HepG2 (cell line): ENCODE data around the gene BCORL1. TPM values are rescaled to one million over a fixed set of nuclear protein-coding genes. Genes with fewer than 3 reads are reported as not detected.

Experiments
- ARNTL ChIP-seq: sonication (generic); formaldehyde crosslinking; IDR thresholded peaks from 2 replicates; pipeline ENCODE4 v1.4.0; 2020; ENCODE audit warnings: mild to moderate bottlenecking, missing genetic modification reagents
- DR1 ChIP-seq: sonication (generic); formaldehyde crosslinking; IDR thresholded peaks from 2 replicates; pipeline ENCODE4 v1.8.0; 2021; ENCODE audit warnings: mild to moderate bottlenecking, missing genetic modification reagents, inconsistent platforms
- DRAP1 ChIP-seq: IDR thresholded peaks from 2 replicates; pipeline ENCODE4 v1.6.1; 2016; ENCODE audit warnings: missing genetic modification reagents, missing compliant biosample characterization
- FOSL1 ChIP-seq: sonication (generic); formaldehyde crosslinking; IDR thresholded peaks from 2 replicates; pipeline ENCODE4 v1.9.0; 2021; ENCODE audit warnings: missing genetic modification reagents, borderline replicate concordance
- FOXM1 ChIP-seq: sonication (generic); formaldehyde crosslinking; IDR thresholded peaks from 2 replicates; pipeline ENCODE4 v1.5.0; 2020; ENCODE audit warnings: missing genetic modification reagents
- FUBP1 ChIP-seq: sonication (generic); formaldehyde crosslinking; IDR thresholded peaks from 2 replicates; pipeline ENCODE4 v1.5.1; 2020; ENCODE audit warnings: missing genetic modification reagents, mild to moderate bottlenecking, borderline replicate concordance
- HMGXB4 ChIP-seq, 2 experiments: sonication (generic) in 1 of 2; formaldehyde crosslinking in 1 of 2; IDR thresholded peaks; 2 replicates each; pipeline versions ENCODE4 v1.4.0 to v1.6.1; 2018 to 2020; ENCODE audit warnings: missing genetic modification reagents in 2 of 2, borderline replicate concordance in 1 of 2, low read depth in 1 of 2, mild to moderate bottlenecking in 1 of 2, missing biosample characterization in 1 of 2
- KDM4B ChIP-seq: sonication (generic); formaldehyde crosslinking; IDR thresholded peaks from 2 replicates; pipeline ENCODE4 v1.4.0; 2020; ENCODE audit warnings: missing genetic modification reagents
- KDM6A ChIP-seq: IDR thresholded peaks from 2 replicates; pipeline ENCODE4 v1.6.1; 2016; ENCODE audit warnings: low read depth
- PLRG1 ChIP-seq: fragments of 450-650 bp; conservative IDR thresholded peaks from 2 replicates; pipeline ENCODE4 v1.6.1; 2016
- POLR2G ChIP-seq: fragments of 200-400 bp; formaldehyde crosslinking; IDR thresholded peaks from 2 replicates; pipeline ENCODE4 v1.6.1; 2018; ENCODE audit warnings: mild to moderate bottlenecking, low read depth, low read length, moderate library complexity
- PRPF4 ChIP-seq: fragments of 200-400 bp; formaldehyde crosslinking; IDR thresholded peaks from 2 replicates; pipeline ENCODE4 v1.6.1; 2016; ENCODE audit warnings: low read length, low read depth; ENCODE audit not compliant: poor library complexity, severe bottlenecking
- SETDB1 ChIP-seq: sonication (generic); formaldehyde crosslinking; IDR thresholded peaks from 2 replicates; pipeline ENCODE4 v1.5.1; 2020; ENCODE audit warnings: missing genetic modification reagents, mild to moderate bottlenecking, borderline replicate concordance
- THRA ChIP-seq: sonication (generic); formaldehyde crosslinking; IDR thresholded peaks from 2 replicates; pipeline ENCODE4 v1.4.0; 2020; ENCODE audit warnings: missing genetic modification reagents, borderline replicate concordance
- YY1 ChIP-seq: IDR thresholded peaks from 2 replicates; pipeline ENCODE4 v1.6.1; 2011; ENCODE audit warnings: low read length, low read depth, moderate library complexity, mild to moderate bottlenecking; ENCODE audit not compliant: insufficient read depth, insufficient replicate concordance
- ZFX ChIP-seq: sonication (generic); formaldehyde crosslinking; IDR thresholded peaks from 2 replicates; pipeline ENCODE4 v1.4.0; 2020; ENCODE audit warnings: mild to moderate bottlenecking, low read depth, missing genetic modification reagents, moderate library complexity
- ZKSCAN8 ChIP-seq: IDR thresholded peaks from 2 replicates; pipeline ENCODE4 v1.6.1; 2016; ENCODE audit warnings: borderline replicate concordance, missing genetic modification reagents, missing compliant biosample characterization
- ZNF292 ChIP-seq: sonication (generic); formaldehyde crosslinking; IDR thresholded peaks from 2 replicates; pipeline ENCODE4 v1.8.1; 2022; ENCODE audit warnings: mild to moderate bottlenecking, low read depth, missing genetic modification reagents, borderline replicate concordance
- ZNF468 ChIP-seq: sonication (generic); formaldehyde crosslinking; IDR thresholded peaks from 2 replicates; pipeline ENCODE4 v1.8.0; 2022; ENCODE audit warnings: mild to moderate bottlenecking, moderate library complexity, missing genetic modification reagents
- ZNF580 ChIP-seq: IDR thresholded peaks from 2 replicates; pipeline ENCODE4 v1.6.1; 2016; ENCODE audit warnings: low read depth, borderline replicate concordance
- ZNF589 ChIP-seq: sonication (generic); formaldehyde crosslinking; conservative IDR thresholded peaks from 2 replicates; pipeline ENCODE4 v1.8.0; 2022; ENCODE audit warnings: mild to moderate bottlenecking, moderate library complexity, missing genetic modification reagents
- ZSCAN30 ChIP-seq: sonication (generic); formaldehyde crosslinking; IDR thresholded peaks from 2 replicates; pipeline ENCODE4 v1.5.0; 2020; ENCODE audit warnings: mild to moderate bottlenecking, missing genetic modification reagents
- polyA plus RNA-seq, 8 experiments: library from polyadenylated mRNA; depleted of rRNA in 3 of 8; stranded (reverse) in 7 of 8; unstranded in 1 of 8; fragments of >200 nt; fragmentation: Illumina TruSeq in 4 of 8; extraction: Trizol in 4 of 8; gene quantifications; 2 replicates each; pipeline versions ENCODE4 v1.2.1 to v1.2.3, GENCODE V29; 2011 to 2016; ENCODE audit warnings: low read depth in 4 of 8, missing spikeins in 1 of 8, mixed read lengths in 1 of 8; ENCODE audit not compliant: insufficient read depth in 1 of 8
- total RNA-seq, 5 experiments: library from RNA; depleted of rRNA; stranded (reverse); fragments of >200 nt; fragmentation: Illumina TruSeq; extraction: Trizol; gene quantifications; 2 replicates each; pipeline ENCODE4 v1.2.3, GENCODE V29; 2016; ENCODE audit warnings: low read depth in 1 of 5

Gene BCORL1
- total and polyA plus RNA-seq, 2 of the 13 experiments (the other 11 are each of a cell fraction or from before 2014, with no cell fraction given), result 0.67 to 1.4 TPM

- TF ChIP-seq FUBP1 (CRISPR knock-in tag), result no peak
- TF ChIP-seq ZNF468 (CRISPR knock-in tag), result no peak
- no peak for TF ChIP-seq THRA (CRISPR knock-in tag)
- no peak for TF ChIP-seq ZNF292 (CRISPR knock-in tag)
- peak; percentile 59 for TF ChIP-seq POLR2G
- TF ChIP-seq YY1, result peak; percentile 54
- TF ChIP-seq FOXM1, result no peak
- no peak for TF ChIP-seq ZNF580 (CRISPR knock-in tag)
- TF ChIP-seq SETDB1 (CRISPR knock-in tag), result no peak
- TF ChIP-seq PLRG1, result no peak
- no peak for TF ChIP-seq ZSCAN30 (CRISPR knock-in tag)
- TF ChIP-seq HMGXB4 (CRISPR knock-in tag; IDR thresholded peaks at IDR 0.05; ENCODE audit: borderline replicate concordance in 1 of 2, low read depth in 1 of 2), result no peak
- peak; percentile 52 for TF ChIP-seq ZFX (CRISPR knock-in tag)
- TF ChIP-seq FOSL1 (CRISPR knock-in tag), result no peak
- TF ChIP-seq KDM4B, result no peak
- no peak for TF ChIP-seq PRPF4
- peak; percentile 77 for TF ChIP-seq DRAP1 (CRISPR knock-in tag)
- peak; percentile 40; the same call in 1 of the 2 replicates for TF ChIP-seq DR1
- TF ChIP-seq ARNTL (CRISPR knock-in tag), result no peak
- no peak for TF ChIP-seq ZNF589
- TF ChIP-seq KDM6A (CRISPR knock-in tag), result peak; percentile 34; the same call in 1 of the 2 replicates
- TF ChIP-seq ZKSCAN8 (CRISPR knock-in tag), result no peak
These were observed 89.3 kb downstream of the BCORL1 start (continued) for GRCh38 chrX:130071611-130072344.
